ENCODE results near the gene MACO1.
"Not testable (repeated sequence)": the region's sequence is repeated elsewhere in the genome, so short reads cannot be mapped to it uniquely, and the experiment has no call there.

MACO1 gene

DNA sequence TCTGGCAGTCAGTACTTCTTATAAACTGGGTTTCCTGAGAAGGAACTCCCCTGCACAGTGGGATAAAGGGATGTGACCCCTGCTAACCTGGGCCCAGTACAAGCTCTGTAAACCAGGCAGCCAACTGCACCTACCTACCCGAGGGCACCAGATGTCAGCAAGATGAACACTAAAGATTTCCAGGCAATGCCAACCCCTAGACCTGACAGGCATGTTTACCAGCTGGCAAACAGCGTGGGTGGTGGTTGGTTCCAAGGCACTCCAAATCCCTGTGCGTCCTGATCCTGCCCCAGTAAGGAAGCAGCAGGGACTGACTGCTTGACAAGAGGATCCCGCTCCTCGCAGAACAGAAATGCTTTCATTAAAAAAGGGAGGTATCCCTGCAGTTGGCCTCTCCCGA, 7.5 kb upstream of the MACO1 start:
- DNase-seq (ENCODE audit: low read depth in 2 of 2), result not testable (repeated sequence)

DNA sequence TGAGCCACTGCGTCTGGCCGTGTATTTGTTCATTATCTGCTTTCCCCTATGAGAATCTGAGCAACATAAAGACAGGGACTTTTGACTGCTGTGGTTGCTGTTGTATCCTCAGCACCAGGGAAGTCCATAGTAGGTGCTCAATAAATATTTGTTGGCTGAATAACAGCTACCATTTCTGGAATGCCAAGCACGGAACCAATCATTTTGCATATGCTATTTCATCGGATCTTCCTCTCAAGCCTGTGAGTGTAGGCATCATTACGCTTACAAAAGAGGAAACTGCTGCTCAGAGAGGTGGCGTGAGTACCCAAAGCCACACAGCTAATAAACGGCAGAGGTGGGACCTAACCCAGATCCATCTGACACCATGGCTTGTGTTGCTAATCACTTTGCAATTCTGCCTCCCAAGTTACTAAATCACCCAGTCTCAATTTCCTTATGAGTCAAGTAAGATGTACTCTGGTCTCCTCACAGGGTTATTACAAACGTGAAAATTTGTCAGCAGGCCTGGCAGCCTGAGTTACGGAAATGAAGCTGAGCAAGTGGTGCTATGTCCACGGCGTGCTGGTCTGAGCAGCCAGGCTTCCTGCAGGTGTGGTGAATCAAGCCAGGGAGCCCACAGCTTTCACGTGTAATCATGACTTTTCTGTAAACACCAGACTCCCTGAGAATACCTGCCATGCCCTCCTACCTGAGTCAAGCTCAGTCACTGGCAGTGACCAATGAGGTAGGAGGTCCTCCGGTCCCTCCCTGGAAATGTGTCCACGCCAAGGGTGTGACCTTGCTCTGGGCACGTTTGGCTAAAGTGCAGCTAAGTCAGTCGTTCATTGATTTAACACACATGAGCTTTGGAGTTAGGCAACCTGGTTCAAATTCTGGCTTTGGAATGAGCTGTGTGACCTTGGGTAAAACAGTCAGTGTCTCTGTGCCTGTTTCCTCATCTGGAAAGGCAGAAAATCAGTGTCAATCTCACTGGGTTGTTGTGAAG, 5.3 kb upstream of the MACO1 start:
- no peak for DNase-seq (ENCODE audit: low read depth in 2 of 2)

DNA sequence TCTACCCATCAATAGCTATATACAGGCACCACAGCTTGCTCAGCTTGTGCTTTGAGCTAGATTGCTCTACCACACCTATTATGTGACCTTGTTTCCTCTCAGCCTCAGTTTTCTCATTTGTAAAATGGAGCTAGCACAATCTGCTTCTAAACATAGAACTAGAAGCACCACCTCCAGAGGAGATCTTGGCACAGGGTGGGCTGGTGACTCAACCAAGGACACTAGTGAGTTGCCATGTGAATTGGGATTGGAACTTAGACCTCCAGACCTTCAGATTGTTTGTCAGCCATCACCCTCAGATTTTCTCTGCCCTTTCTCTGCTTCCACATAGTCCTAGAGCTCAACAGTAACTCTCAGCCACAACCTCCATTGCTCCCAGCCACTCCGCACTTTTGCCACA, 3.0 kb upstream of the MACO1 start:
- no peak for DNase-seq (ENCODE audit: low read depth in 2 of 2)

DNA sequence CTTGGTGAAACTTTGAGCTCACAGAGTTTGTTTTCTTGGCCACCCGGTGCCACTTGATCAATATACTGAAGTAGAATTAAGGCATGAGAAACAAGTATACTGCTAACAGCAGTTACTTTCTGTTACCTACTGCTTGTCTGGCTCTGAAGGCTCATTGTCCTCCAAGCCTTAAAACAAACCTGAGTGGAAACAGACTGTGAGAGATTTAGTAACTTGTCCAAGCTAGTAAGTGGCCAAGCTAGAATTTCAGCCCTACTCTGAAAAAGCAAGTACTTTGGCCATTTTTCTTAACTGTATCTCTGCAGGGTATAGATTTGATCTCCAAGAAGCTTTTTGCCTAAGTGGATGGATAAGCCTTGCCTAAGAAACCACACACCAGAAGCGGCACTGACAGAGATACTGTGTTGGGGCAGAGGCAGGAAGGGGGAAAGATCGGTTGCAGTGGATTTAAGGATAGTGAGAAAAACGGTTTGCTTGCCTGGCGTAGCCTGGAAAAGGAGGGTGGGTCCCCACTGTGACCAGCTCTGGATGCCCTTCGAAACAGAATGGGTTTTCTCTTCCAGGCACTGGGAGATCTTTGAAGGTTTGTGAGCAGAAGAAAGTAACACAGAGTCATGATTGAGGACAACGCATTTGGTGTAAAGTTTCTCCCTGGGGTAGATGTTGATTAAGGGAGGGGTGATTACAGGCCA, 2.1 kb upstream of the MACO1 start:
- no peak for DNase-seq (ENCODE audit: low read depth in 2 of 2)

DNA sequence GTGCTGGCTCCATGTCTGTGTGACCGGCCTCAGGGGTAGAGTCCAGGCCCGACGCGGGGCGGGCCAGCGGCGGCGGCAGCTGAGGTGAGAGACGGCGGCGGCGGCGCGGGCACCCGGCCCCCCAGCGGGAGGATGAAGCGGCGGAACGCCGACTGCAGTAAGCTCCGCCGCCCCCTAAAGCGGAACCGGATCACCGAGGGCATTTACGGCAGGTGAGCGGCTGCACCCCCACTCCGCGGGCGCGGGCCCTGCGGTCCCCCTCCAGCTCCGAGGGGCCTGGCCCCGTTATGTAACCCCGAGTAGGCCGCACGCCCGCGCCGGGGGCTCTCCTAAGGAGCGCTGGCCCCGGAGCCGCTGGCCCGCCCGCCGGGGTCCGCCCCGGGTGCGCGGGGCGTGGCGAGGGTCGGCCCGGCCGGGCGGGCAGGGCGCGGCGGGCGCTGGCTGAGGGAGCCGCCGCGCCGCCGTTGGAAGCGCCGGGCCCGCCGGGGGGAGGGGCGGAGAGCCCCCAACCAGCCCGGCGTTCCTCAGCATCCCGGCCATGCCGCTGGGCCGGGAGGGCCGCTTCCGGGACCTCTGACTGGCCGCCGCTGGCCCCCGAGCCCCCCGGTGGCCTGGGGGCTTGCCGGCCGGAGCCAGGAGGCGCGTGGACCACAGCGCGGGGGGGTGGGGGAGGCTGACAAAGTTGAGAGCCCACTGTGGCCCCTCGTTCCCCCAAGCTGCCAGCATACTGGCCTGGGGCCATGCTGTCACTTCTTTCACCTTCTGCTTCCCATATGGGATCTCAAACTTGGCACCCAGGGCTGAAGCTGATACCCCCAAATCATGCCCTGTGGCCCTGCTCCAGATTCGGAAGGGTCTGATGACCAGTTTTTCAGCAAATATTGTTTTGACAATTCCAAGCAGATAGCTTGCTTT, 527 bp downstream of the MACO1 start:
- no peak for DNase-seq (ENCODE audit: low read depth in 2 of 2)

DNA sequence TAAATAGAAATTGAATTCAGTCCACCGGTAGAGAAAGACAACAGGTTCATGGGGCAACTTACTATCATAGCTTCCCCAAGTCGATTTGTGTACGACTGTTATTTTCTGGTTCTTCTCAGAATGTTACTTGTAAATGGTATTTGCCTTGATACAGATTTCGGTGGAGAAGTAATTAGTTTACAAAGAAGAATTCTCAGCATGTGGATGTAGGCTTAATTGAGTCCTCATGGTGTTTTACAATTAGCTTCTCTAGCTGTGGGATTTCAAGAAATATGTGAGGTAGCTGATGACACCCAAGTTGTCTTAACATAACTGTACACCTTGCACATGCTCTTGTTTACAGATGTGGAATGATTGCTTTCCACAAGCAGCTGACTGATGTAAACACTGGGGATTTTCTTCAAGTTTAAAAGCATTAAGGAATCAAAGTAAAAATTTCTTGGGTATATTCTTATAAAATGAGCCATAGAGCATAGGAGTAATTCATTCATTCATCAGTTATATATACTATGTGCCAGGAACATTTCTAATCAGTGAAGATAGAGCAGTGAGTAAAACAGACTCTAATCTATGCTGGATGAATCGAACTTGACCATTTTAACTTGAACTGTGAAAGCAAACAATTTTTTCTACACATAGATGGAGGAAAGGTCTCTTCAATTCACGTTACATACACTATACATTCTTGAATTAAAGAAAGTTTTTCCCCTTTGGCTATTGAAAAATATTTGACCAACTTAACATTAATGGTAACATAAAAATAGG, 1.4 kb downstream of the MACO1 start:
- DNase-seq (ENCODE audit: low read depth in 2 of 2), result peak in 1 of 2 experiments; percentile 26

DNA sequence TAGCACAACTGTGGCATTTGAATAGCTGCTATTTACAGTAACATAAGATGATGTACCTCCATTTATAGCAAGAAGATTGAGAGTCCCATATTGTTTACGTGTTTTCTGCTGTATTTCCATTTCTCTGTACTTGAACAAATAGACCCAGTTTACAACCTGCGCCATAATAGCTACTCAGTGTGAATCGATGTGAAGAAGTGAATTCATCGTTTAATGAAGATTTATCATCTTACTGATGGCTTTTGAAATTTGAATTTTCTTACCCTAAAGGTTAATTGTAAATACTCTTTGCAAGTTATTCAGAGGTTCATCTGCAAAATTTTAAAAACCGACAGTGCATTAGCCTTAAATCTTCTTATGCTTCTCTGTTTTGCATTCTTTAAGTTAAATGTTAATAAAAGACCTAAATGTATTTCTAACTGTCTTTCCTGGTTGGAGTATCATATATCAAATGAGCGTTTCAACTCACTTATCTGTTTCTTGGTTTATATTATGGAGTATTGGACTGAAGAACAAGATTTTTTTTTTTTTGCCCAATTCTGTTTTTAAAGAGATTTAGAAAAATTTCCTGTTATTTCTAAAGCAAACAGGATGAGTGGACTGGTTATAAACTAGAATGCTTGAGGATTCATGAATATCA, 2.2 kb downstream of the MACO1 start:
- no peak for DNase-seq (ENCODE audit: low read depth in 2 of 2)

DNA sequence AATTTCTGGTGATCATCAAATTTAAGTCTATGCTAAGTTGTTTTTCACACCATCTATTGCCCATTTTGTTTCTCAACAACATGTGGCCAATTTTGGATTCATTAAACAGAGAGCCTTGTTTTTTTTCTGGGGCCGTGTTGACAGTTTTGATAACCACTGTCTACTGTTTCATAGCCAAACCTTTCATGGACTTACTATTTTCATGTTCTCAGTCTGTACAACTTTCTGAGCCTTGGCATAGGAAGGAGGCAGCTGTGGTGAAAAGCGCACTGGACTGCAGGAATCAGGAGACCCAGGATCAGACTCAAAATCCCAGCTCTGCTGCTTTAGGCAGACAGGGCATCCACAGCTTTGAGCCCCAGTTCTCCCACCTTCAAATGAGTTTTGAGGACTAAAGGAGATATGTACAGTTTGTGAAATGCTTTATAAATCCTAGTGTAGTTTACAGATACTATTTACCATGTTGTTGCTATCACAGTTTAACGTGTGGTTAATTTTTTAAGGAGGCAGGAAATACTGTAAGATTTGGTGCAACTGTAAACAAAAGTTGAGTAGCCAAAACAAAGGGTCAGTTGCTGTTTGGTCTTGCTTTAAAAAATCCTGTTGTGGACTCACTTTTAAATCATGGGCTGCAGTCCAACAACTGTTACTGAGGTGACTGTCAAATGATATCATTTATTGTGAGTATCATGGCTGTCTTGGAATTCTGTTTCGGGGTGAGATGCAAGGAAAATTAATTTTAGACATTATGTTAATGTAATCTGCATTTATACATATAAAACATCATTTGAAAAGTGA, 2.9 kb downstream of the MACO1 start:
- DNase-seq (ENCODE audit: low read depth in 2 of 2), result no peak

DNA sequence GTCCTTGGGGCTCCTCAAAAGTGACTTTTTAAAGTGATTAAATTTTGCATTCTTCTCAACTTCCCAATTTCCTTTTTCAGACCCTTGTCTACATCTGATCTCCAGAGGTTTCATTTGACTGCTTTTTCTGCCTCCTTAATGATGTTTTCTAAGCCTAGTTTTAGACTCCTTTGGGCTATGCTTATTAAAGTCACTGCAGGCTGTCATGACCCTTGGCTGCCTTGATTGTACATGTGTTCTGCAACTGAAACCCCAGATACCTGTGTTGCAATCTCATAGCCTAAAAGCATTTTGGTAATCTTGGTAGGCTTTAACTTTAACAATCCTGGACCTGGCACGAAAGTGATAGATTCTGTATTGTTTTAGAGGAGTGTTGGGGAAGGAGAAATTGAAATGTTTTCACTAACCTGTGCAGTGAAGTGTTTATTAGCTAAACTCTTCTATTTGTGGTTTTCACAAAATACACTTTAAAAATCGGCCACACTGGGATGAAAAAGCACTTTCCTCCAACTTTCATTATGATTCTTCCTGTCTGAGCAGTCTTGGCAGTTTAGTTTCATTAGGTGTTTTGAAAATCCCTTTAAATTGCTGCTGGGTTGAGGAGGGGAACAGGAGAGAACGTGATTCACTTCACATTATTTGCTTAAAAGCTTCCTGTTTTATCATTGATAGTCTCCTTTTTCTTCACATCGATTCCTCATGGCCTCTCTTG, 4.9 kb downstream of the MACO1 start:
- no peak for DNase-seq (ENCODE audit: low read depth in 2 of 2)

DNA sequence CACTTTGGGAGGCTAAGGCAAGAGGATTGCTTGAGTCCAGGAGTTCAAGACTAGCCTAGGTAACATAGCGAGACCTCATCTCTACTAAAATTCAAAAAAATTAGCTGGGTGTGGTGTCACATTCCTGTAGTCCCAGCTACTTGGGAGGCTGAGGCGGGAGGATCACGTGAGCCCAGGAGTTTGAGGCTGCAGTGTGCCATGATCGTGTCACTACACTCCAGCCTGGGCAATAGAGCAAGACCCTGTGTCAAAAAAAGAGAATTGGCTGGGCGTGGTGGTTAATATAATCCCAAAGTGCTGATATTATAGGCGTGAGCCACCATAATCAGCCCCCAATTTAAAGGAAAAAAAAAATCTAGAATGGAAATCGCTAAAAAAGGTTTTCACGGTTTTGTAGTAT, 7.0 kb downstream of the MACO1 start:
- DNase-seq (ENCODE audit: low read depth in 2 of 2), result no peak

DNA sequence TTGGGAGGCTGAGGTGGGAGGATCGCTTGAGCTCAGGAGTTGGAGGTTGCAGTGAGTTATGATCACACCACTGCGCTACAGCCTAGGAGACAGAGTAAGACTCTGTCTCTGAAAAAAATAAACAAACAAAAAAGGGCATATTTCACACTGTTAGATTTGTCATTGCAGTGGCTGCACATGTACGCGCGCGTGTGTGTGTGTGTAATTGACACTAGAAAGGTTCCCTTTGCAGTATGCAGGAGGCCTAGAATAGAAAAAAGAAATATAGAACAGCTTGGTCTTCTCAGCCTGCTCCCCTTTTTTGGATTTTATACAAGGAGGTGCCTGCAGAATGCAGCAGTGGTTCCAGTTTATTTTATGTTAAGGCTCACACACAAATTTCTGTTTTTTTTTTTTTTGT, 8.6 kb downstream of the MACO1 start:
- DNase-seq (ENCODE audit: low read depth in 2 of 2), result no peak

DNA sequence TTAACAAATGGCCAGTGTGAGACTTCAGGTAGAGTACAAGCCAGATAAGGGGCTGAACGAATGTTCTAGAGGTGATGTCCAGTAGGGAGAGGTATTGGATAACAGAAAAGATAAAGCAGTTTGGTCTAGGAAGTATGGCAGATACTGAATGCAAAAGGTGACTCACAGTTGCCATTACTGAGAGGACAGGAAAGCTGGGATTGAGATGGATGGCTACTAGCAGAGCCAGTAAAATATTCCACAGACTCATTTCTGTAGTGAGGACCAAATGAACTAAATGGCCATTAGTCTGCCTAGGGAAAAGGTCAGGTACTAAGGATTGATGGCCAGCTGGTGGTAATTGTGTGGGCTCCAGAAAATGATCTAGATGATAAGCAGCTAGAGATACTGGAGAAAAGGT, 11.5 kb downstream of the MACO1 start:
- DNase-seq (ENCODE audit: low read depth in 2 of 2), result no peak

DNA sequence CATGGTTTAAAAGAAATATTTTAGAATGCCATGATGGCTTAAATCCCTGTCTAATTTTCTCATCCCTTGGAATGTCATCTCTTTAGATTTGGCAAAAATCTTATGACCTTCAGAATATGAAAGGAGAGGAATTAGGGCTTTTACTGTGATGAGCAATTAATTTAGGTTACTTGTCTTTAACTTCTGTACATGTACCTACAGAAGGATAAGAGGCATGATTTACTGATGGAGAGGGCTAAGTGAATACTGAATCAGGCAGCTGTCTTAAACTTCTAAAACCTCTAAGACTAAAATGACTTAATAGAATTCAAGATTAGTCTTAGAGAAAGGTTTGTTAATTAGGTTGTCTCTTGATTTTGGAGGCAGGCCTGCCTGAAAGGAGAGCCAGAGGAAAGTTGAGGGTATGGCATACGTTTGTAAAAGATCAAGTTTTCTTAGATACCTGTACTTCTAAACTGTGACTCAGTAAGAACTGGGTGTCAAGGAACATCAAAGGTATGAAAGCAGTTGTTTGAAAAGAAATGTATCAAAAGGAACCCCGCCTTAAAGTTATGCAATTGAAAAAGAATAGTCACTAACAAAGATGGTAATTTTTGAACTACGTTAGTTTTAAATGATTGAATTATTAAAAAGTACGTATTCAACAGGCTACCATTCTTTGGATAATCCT, 12.5 kb downstream of the MACO1 start:
- no peak for DNase-seq (ENCODE audit: low read depth in 2 of 2)

DNA sequence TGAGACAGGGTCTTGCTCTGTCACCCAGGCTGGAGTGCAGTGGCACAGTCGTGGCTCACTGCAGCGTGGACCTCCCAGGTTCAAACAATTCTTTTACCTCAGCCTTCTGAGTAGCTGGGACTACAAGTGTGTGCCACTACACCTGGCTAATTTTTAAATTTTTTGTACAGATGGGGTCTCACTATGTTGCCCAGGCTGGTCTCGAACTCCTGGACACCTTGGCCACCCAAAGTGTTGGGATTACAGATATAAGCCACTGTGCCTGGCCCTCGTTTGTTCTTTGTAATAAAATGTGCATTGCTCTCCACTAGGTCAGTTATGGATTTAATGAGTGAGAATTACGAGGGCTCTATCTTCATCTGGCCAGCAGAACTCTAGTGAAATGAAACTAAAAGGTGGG, 13.9 kb downstream of the MACO1 start:
- not testable (repeated sequence) for DNase-seq (ENCODE audit: low read depth in 2 of 2)

DNA sequence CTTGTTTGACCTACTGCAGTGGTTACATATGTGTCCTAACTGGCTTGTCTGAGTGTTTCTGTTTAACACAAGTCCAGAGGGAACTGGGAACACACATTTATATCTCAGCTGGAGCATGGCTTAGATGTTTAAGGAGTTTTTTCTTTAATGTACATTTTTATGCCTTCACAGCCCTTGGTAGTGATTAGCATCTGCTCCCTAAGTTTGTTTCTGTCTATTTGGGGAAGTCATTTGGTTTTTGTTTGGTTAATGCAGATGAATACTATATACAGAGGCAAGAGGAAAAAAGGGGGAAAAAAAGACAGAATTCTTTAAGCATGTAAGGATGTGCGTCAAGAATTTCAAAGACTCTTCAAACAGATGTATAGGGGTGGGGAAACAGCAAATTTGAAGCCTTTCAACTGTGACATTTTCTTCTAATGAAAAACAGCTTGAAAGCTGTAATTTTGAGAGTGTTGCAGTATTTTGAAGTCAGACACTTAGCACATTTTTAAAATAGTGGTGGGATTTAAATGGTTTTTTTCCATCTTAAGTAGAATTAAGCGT, 15.4 kb downstream of the MACO1 start:
- peak; percentile 53 to 54 for DNase-seq (ENCODE audit: low read depth in 2 of 2)

DNA sequence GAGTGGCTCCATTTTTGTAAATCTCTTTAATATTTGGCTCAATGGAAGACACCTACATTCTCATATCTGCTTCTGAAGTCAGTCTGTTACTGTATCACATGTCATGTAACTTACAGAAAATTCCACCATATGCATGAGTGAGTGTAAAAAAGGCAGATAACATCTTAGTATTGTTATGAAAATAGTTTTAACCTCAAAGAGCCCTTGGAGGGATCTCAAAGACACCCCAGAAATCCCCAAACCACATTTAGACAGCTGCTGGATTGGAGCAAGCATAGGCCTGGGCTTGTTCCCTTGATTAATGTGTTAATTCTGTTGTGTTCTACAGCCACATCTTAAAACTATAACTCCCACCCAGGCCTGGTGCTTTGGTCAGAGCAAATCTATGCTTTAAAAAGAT, 16.9 kb downstream of the MACO1 start:
- no peak for DNase-seq (ENCODE audit: low read depth in 2 of 2)

DNA sequence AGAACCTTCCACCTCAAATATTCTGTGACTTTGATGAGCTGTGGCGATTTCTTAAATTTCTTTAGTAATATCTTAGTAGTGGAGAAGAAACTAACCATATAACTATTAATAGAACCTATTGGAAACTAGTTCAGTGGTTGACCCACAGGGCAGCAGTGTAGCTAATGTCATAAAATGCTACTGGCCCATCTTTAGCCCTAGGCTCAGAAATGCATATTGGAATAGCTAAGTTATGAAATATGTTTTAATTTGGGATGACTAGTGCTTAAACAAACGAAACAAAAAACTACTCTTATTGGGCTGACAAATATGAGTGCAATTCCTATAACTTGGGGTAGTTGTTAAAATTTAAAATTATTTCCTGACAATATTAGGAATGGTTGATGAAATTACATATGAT, 20.2 kb downstream of the MACO1 start:
- DNase-seq (ENCODE audit: low read depth in 2 of 2), result no peak

DNA sequence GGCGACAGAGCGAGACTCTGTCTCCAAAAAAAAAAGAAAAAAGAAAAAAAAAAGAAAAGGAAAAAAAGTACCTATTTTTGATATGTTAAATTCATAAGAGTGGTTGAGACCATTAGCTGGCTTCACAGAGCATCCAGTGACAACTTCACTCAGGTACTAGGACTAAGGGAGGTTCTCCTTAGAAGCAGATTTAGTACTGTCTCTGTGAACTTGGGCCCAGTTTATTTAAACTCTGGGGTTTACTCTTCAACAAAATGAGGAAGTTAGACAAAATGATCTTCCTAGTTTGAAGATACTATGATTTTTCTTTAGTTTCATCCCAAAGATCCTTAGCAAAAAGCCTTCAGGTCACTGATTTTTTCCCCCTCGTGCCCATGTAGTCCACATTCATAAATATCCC, 21.2 kb downstream of the MACO1 start:
- DNase-seq (ENCODE audit: low read depth in 2 of 2), result no peak
